H1 (cell line): ENCODE data around the gene USH2A. TPM values are rescaled to one million over a fixed set of nuclear protein-coding genes. Genes with fewer than 3 reads are reported as not detected.
A peak's percentile ranks its signal among the peaks of the same experiment; 100 is the strongest.

Experiments
- CTCF ChIA-PET: fragments of 300-600 bp; sonication (Branson Sonifier 250); formaldehyde crosslinking; loops from one replicate; lab custom pipeline; 2021; ENCODE audit not compliant: partially characterized antibody; lab: Charles Lee
- POLR2A ChIA-PET: fragments of 300-600 bp; sonication (Branson Sonifier 250); formaldehyde crosslinking; loops from one replicate; lab custom pipeline; 2021; ENCODE audit warnings: inconsistent platforms; ENCODE audit not compliant: partially characterized antibody; lab: Charles Lee
- DNase-seq, 2 experiments: peaks; one replicate each; pipeline versions ENCODE4 v3.0.0 to v3.0.0-alpha.2; 2010 to 2022; ENCODE audit warnings: low spot score in 2 of 2, low read depth in 1 of 2, mixed read lengths in 1 of 2
- FAIRE-seq: peaks from 2 replicates; lab custom pipeline; 2011; peaks lifted over from hg19 to GRCh38; lab: Jason Lieb, UNC
- H2AFZ ChIP-seq: 2 replicates; pipeline ENCODE4 v1.8.1; 2012; ENCODE audit warnings: low read length, inconsistent platforms
- H2AK5ac ChIP-seq: 2 replicates; pipeline ENCODE4 v1.6.1; 2013; ENCODE audit warnings: low read depth, low read length
- H2BK120ac ChIP-seq: replicated peaks from 2 replicates; pipeline ENCODE3; 2013; ENCODE audit warnings: low read depth, low read length, inconsistent platforms
- H2BK12ac ChIP-seq: 2 replicates; pipeline ENCODE4 v1.6.1; 2013; ENCODE audit warnings: low read depth, low read length
- H2BK15ac ChIP-seq: 2 replicates; pipeline ENCODE4 v1.6.1; 2013; ENCODE audit warnings: low read length
- H2BK20ac ChIP-seq: 2 replicates; pipeline ENCODE4 v1.6.1; 2013; ENCODE audit warnings: low read length
- H2BK5ac ChIP-seq: 2 replicates; pipeline ENCODE4 v1.6.1; 2013; ENCODE audit warnings: low read depth, low read length
- H3K14ac ChIP-seq: 2 replicates; pipeline ENCODE4 v1.6.1; 2013; ENCODE audit warnings: inconsistent platforms; ENCODE audit not compliant: insufficient read length
- H3K18ac ChIP-seq: 2 replicates; pipeline ENCODE4 v1.6.1; 2013; ENCODE audit warnings: low read length; ENCODE audit errors: extremely low read depth
- H3K23ac ChIP-seq: 2 replicates; pipeline ENCODE4 v1.6.1; 2013; ENCODE audit warnings: inconsistent platforms; ENCODE audit not compliant: insufficient read length
- H3K23me2 ChIP-seq: 2 replicates; pipeline ENCODE4 v1.6.1; 2013; ENCODE audit warnings: low read depth, low read length
- H3K27ac ChIP-seq: 2 replicates; pipeline ENCODE4 v1.6.1; 2011; ENCODE audit warnings: low read depth, low read length, inconsistent platforms
- H3K27me3 ChIP-seq, 4 experiments: replicated peaks in 1 of 4; 1 replicate in 1 of 4; 2 replicates in 3 of 4; pipeline versions ENCODE4 v1.6.1 to v1.8.1; 2011 to 2013; ENCODE audit warnings: low read length in 3 of 4, mild to moderate bottlenecking in 3 of 4, inconsistent platforms in 2 of 4, mixed read lengths in 2 of 4, moderate library complexity in 1 of 4; ENCODE audit not compliant: control insufficient read depth in 3 of 4, insufficient read depth in 3 of 4; ENCODE audit errors: extremely low read depth in 1 of 4
- H3K36me3 ChIP-seq, 4 experiments: 2 replicates each; pipeline versions ENCODE4 v1.6.1 to v1.8.1; 2011 to 2013; ENCODE audit warnings: mild to moderate bottlenecking in 4 of 4, low read length in 3 of 4, moderate library complexity in 2 of 4, control low read depth in 1 of 4, inconsistent platforms in 1 of 4; ENCODE audit not compliant: insufficient read depth in 4 of 4, control insufficient read depth in 2 of 4
- H3K4ac ChIP-seq: replicated peaks from 2 replicates; pipeline ENCODE3; 2013; ENCODE audit warnings: low read length, low read depth, mixed read lengths, inconsistent platforms; ENCODE audit not compliant: insufficient read length
- H3K4me1 ChIP-seq, 4 experiments: replicated peaks in 1 of 4; 1 replicate in 1 of 4; 2 replicates in 3 of 4; pipeline versions ENCODE4 v1.6.1 to v1.8.1; 2011 to 2013; ENCODE audit warnings: low read length in 3 of 4, inconsistent platforms in 2 of 4, mixed read lengths in 1 of 4; ENCODE audit not compliant: insufficient read depth in 4 of 4, control insufficient read depth in 3 of 4
- H3K4me2 ChIP-seq, 2 experiments: 2 replicates each; pipeline versions ENCODE4 v1.6.1 to v1.8.1; 2011 to 2013; ENCODE audit warnings: low read depth in 2 of 2, low read length in 2 of 2, control low read depth in 1 of 2, inconsistent platforms in 1 of 2, mild to moderate bottlenecking in 1 of 2; ENCODE audit not compliant: insufficient read depth in 1 of 2
- H3K4me3 ChIP-seq, 4 experiments: fragments of 200-600, 300-600 bp in 1 of 4; sonication (generic), shearing (Covaris generic), sonication (Bioruptor Twin) in 1 of 4; 2 replicates each; pipeline versions ENCODE4 v1.5.1 to v1.8.1; 2011 to 2016; ENCODE audit warnings: low read length in 4 of 4, low read depth in 3 of 4, control low read depth in 2 of 4, inconsistent platforms in 2 of 4, mild to moderate bottlenecking in 2 of 4, mixed read lengths in 1 of 4, moderate library complexity in 1 of 4; ENCODE audit not compliant: insufficient read depth in 2 of 4; ENCODE audit errors: extremely low read depth in 1 of 4
- H3K56ac ChIP-seq: replicated peaks from 2 replicates; pipeline ENCODE3; 2013; ENCODE audit warnings: low read depth, mild to moderate bottlenecking, mixed read lengths, low read length, inconsistent platforms; ENCODE audit not compliant: insufficient read length
- H3K79me1 ChIP-seq: 2 replicates; pipeline ENCODE4 v1.6.1; 2013; ENCODE audit warnings: low read depth, low read length, control low read depth
- H3K79me2 ChIP-seq, 2 experiments: 2 replicates each; pipeline versions ENCODE4 v1.6.1 to v1.8.1; 2012 to 2013; ENCODE audit warnings: low read length in 2 of 2, mild to moderate bottlenecking in 2 of 2, inconsistent platforms in 1 of 2; ENCODE audit not compliant: insufficient read depth in 2 of 2, control insufficient read depth in 1 of 2
- H3K9ac ChIP-seq, 4 experiments: replicated peaks in 1 of 4; 1 replicate in 1 of 4; 2 replicates in 3 of 4; pipeline versions ENCODE4 v1.6.1 to v1.8.1; 2011 to 2013; ENCODE audit warnings: low read depth in 3 of 4, low read length in 3 of 4, control low read depth in 2 of 4, mild to moderate bottlenecking in 2 of 4, moderate library complexity in 2 of 4, inconsistent platforms in 1 of 4; ENCODE audit errors: extremely low read depth in 1 of 4
- H3K9me3 ChIP-seq, 2 experiments: 2 replicates each; pipeline versions ENCODE4 v1.6.1 to v1.8.1; 2012 to 2013; ENCODE audit warnings: mild to moderate bottlenecking in 2 of 2, moderate library complexity in 2 of 2, control low read depth in 1 of 2, inconsistent platforms in 1 of 2, low read depth in 1 of 2, low read length in 1 of 2, mixed read lengths in 1 of 2; ENCODE audit not compliant: insufficient read depth in 2 of 2
- H4K20me1 ChIP-seq, 2 experiments: replicated peaks in 1 of 2; 2 replicates each; pipeline versions ENCODE3 to v1.8.1; 2011 to 2013; ENCODE audit warnings: inconsistent platforms in 2 of 2, low read length in 2 of 2, mild to moderate bottlenecking in 1 of 2; ENCODE audit not compliant: insufficient read depth in 2 of 2, control insufficient read depth in 1 of 2
- H4K5ac ChIP-seq: 2 replicates; pipeline ENCODE4 v1.6.1; 2013; ENCODE audit warnings: low read length, low read depth, mixed read lengths, inconsistent platforms; ENCODE audit not compliant: insufficient read length
- H4K8ac ChIP-seq: 2 replicates; pipeline ENCODE4 v1.8.0; 2013; ENCODE audit warnings: mild to moderate bottlenecking, moderate library complexity, low read length, inconsistent platforms; ENCODE audit not compliant: insufficient read depth; ENCODE audit errors: extremely low read depth
- H4K91ac ChIP-seq: replicated peaks from 2 replicates; pipeline ENCODE3; 2013; ENCODE audit warnings: low read length, mixed read lengths, inconsistent platforms; ENCODE audit not compliant: insufficient read length
- EP300 ChIP-seq, 2 experiments: IDR thresholded peaks; 1 replicate in 1 of 2; 2 replicates in 1 of 2; pipeline ENCODE4 v1.6.1; 2011 to 2012; ENCODE audit warnings: low read depth in 2 of 2, low read length in 2 of 2, mild to moderate bottlenecking in 2 of 2, borderline replicate concordance in 1 of 2, inconsistent platforms in 1 of 2, moderate library complexity in 1 of 2
- TAF7 ChIP-seq: optimal IDR thresholded peaks from 2 replicates; pipeline ENCODE3; 2011; ENCODE audit warnings: low read depth, mild to moderate bottlenecking, inconsistent platforms, low read length, moderate library complexity, borderline replicate concordance
- WGBS, 2 experiments: shearing (Covaris generic) in 1 of 2; methylation state at CpG; one replicate each; pipeline versions ENCODE4 v1.1.6 to v1.1.7; 2013 to 2015; ENCODE audit warnings: low lambda C conversion rate in 2 of 2, mixed read lengths in 2 of 2, inconsistent platforms in 1 of 2, low coverage in 1 of 2, missing lambda C conversion rate in 1 of 2; ENCODE audit not compliant: insufficient replicate concordance in 2 of 2, insufficient coverage in 1 of 2, insufficient read length in 1 of 2; ENCODE audit errors: extremely low coverage in 1 of 2, missing lambda C conversion rate in 1 of 2; 5-methylcytosine and 5-hydroxymethylcytosine counted together
- polyA plus RNA-seq, 7 experiments: library from polyadenylated mRNA; depleted of rRNA in 3 of 7; stranded (reverse) in 5 of 7; unstranded in 2 of 7; fragments of >200 nt in 5 of 7; fragments of 200-250 nt in 2 of 7; gene quantifications; 1 replicate in 5 of 7; 2 replicates in 1 of 7; 4 replicates in 1 of 7; pipeline versions ENCODE4 v1.2.1 to v1.2.3, GENCODE V29; 2011 to 2013; ENCODE audit warnings: missing spikeins in 2 of 7, mixed read lengths in 2 of 7
- total RNA-seq: library from RNA; stranded (reverse); fragmentation: NEBNext Ultra II Directional; extraction: Animal tissue kit (Norgen Biotek cat#: 25700); gene quantifications from 2 replicates; pipeline ENCODE4 v1.2.1, GENCODE V29; 2021
- TF ChIP-seq, protein P1 (sequence below), 3 experiments: IDR thresholded peaks; 1 replicate in 2 of 3; 2 replicates in 1 of 3; pipeline versions ENCODE4 v1.5.1 to v1.6.1; 2011; ENCODE audit warnings: low read length in 3 of 3, mild to moderate bottlenecking in 3 of 3, inconsistent platforms in 2 of 3, low read depth in 1 of 3, moderate library complexity in 1 of 3; ENCODE audit not compliant: insufficient read depth in 1 of 3; ENCODE audit errors: control extremely low read depth in 1 of 3

The USH2A gene
- total and polyA plus RNA-seq, 2 of the 8 experiments (the other 6 are each of a cell fraction or from before 2014, with no cell fraction given): 0.02 to 0.17 TPM

DNA sequence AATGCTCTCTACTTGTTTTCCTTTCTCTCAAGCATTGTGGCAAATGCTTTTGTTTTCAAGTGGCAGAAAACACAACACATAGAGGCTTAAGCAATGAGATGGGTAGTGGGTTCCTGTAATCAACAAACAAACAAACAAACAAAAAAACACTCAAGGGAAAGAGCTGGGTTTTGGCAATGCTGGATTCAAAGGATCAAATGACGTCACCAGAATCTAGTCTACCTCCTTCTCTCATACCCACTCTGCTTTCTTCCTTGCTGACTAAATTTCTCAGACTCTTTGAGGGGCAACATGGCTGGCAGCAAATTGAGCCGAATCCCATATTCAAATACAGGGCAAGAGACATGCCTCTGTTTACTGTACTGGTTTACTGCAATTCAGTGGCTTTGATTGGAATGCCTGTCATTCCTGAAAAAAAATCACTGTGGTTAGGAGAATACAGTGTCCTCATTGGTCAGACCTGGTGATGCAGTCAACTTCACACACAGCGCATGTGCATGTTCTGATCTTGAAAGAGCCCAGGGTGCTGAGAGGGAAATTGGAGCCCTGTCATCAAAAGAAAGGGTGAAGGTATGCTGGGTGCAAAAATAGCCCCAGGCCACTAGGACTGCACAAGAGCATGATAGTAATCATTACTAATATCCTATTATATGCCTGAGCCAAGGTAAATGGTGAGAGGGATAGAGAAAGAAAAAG, 500.0 kb downstream of the USH2A start:
- Histone ChIP-seq H2AFZ (peak overlapping the region; percentile 87), H2BK120ac (no peak overlapping the region), H4K5ac (no peak overlapping the region), H3K79me2 (no peaks in the 10 kb centered on the region), H2BK15ac (no peak overlapping the region), H3K4me3 (no peak overlapping the region), H4K8ac (no peak overlapping the region), H4K20me1 (no peaks in the 10 kb centered on the region), H3K9me3 (no peaks in the 10 kb centered on the region), H3K27me3 (no peaks in the 10 kb centered on the region), H3K14ac (no peak overlapping the region), H3K36me3 (no peaks in the 10 kb centered on the region), H2BK20ac (no peak overlapping the region), H3K4me1 (no peaks in the 10 kb centered on the region), H3K23me2 (no peaks in the 10 kb centered on the region), H3K18ac (no peak overlapping the region), H3K4me2 (no peak overlapping the region), H2AK5ac (no peak overlapping the region), H3K56ac (no peak overlapping the region), H3K79me1 (no peaks in the 10 kb centered on the region), H3K9ac (no peak overlapping the region), H2BK12ac (no peak overlapping the region), H3K4ac (no peak overlapping the region), H3K23ac (no peak overlapping the region), H4K91ac (no peak overlapping the region), H3K27ac (no peak overlapping the region), H2BK5ac (no peak overlapping the region)
- FAIRE-seq (no peak), DNase-seq (no peak)
- CTCF ChIA-PET: no interaction called here
- no peak for TF ChIP-seq EP300 (IDR thresholded peaks at IDR 0.05; ENCODE audit: borderline replicate concordance in 1 of 2, low read depth in 2 of 2, low read length in 2 of 2)
- TF ChIP-seq TAF7: no peak
- TF ChIP-seq, protein P1, sequence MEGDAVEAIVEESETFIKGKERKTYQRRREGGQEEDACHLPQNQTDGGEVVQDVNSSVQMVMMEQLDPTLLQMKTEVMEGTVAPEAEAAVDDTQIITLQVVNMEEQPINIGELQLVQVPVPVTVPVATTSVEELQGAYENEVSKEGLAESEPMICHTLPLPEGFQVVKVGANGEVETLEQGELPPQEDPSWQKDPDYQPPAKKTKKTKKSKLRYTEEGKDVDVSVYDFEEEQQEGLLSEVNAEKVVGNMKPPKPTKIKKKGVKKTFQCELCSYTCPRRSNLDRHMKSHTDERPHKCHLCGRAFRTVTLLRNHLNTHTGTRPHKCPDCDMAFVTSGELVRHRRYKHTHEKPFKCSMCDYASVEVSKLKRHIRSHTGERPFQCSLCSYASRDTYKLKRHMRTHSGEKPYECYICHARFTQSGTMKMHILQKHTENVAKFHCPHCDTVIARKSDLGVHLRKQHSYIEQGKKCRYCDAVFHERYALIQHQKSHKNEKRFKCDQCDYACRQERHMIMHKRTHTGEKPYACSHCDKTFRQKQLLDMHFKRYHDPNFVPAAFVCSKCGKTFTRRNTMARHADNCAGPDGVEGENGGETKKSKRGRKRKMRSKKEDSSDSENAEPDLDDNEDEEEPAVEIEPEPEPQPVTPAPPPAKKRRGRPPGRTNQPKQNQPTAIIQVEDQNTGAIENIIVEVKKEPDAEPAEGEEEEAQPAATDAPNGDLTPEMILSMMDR (IDR thresholded peaks at IDR 0.05; ENCODE audit: control extremely low read depth in 1 of 3, insufficient read depth in 1 of 3, low read depth in 1 of 3, low read length in 3 of 3): peak in 1 of 3 experiments; percentile 5; a peak in 1 of 4 replicates
- WGBS, 2 experiments: 96% methylated on average over 3 of the region's 3 CpGs; no CpG with 5 or more reads in 1 of the 2 experiments
- POLR2A ChIA-PET: no interaction called here
